GM20431 (cell line): Measurements from ENCODE around the gene ECM2.

Experiments
- in situ Hi-C: fragments of 300-500 bp; cut with MseI, MboI; formaldehyde crosslinking; loops from one replicate; pipeline ENCODE4 v1.15.0; 2020; ENCODE audit warnings: low sequenced_read_pairs; ENCODE audit not compliant: unreplicated experiment

Gene ECM2

GRCh38 chr9:92528522-92528849 lies 7.3 kb downstream of the ECM2 start:
- in situ Hi-C loops = no loop called here

GRCh38 chr9:92527832-92528521 lies 7.8 kb downstream of the ECM2 start:
- in situ Hi-C loops = no loop called here

- in situ Hi-C loops = no loop called here
These were observed 8.4 kb downstream of the ECM2 start for GRCh38 chr9:92527291-92527828.

GRCh38 chr9:92525306-92525705 lies 10.5 kb downstream of the ECM2 start:
- in situ Hi-C loops = no loop called here

- in situ Hi-C loops = no loop called here
These were observed 10.9 kb downstream of the ECM2 start for GRCh38 chr9:92524881-92525280.

- in situ Hi-C loops = no loop called here
These were observed 12.5 kb downstream of the ECM2 start for GRCh38 chr9:92522983-92523970.

- in situ Hi-C loops = no loop called here
These were observed 15.0 kb downstream of the ECM2 start for GRCh38 chr9:92520837-92521236.

- in situ Hi-C loops = no loop called here
These were observed 17.6 kb downstream of the ECM2 start for GRCh38 chr9:92518199-92518598.

- in situ Hi-C loops = no loop called here
These were observed 18.7 kb downstream of the ECM2 start for GRCh38 chr9:92517046-92517445.

- in situ Hi-C loops = no loop called here
These were observed 19.3 kb downstream of the ECM2 start for GRCh38 chr9:92516521-92516920.

- in situ Hi-C loops = no loop called here
These were observed 21.2 kb downstream of the ECM2 start for GRCh38 chr9:92514635-92515034.

GRCh38 chr9:92513349-92513748 lies 22.4 kb downstream of the ECM2 start:
- in situ Hi-C loops = no loop called here

- in situ Hi-C loops = no loop called here
These were observed 23.2 kb downstream of the ECM2 start for GRCh38 chr9:92512622-92513021.

GRCh38 chr9:92510747-92511146 lies 25.0 kb downstream of the ECM2 start:
- in situ Hi-C loops = no loop called here

- in situ Hi-C loops = no loop called here
These were observed 26.7 kb downstream of the ECM2 start for GRCh38 chr9:92509050-92509449.

GRCh38 chr9:92508018-92508820 lies 27.6 kb downstream of the ECM2 start:
- in situ Hi-C loops = no loop called here

GRCh38 chr9:92507496-92507895 lies 28.3 kb downstream of the ECM2 start:
- in situ Hi-C loops = no loop called here

- in situ Hi-C loops = no loop called here
These were observed 28.8 kb downstream of the ECM2 start for GRCh38 chr9:92507005-92507404.

- in situ Hi-C loops = no loop called here
These were observed 29.5 kb downstream of the ECM2 start for GRCh38 chr9:92506184-92506857.

- in situ Hi-C loops = no loop called here
These were observed 30.9 kb downstream of the ECM2 start for GRCh38 chr9:92504881-92505280.
